Fibroblast of lung (primary cell): Measurements from ENCODE around the gene MED26. TPM values are rescaled to one million over a fixed set of nuclear protein-coding genes. Genes with fewer than 3 reads are reported as not detected.

ENCODE experiments used
- DNase-seq, 2 donors: peaks; one replicate each; pipeline versions ENCODE4 v3.0.0 to v3.0.0-alpha.2; 2010; ENCODE audit warnings: low read depth in 2 of 2
- H2AFZ ChIP-seq: 2 replicates; pipeline ENCODE4 v1.5.1; 2012; ENCODE audit warnings: low read length, control low read depth, inconsistent platforms
- H3K27ac ChIP-seq: 2 replicates; pipeline ENCODE4 v1.5.1; 2011; ENCODE audit warnings: low read length, control low read depth; ENCODE audit not compliant: insufficient read depth
- H3K27me3 ChIP-seq: 2 replicates; pipeline ENCODE4 v1.5.1; 2011; ENCODE audit warnings: mild to moderate bottlenecking, low read length; ENCODE audit not compliant: control insufficient read depth, insufficient read depth
- H3K36me3 ChIP-seq: 2 replicates; pipeline ENCODE4 v1.5.1; 2011; ENCODE audit warnings: low read length; ENCODE audit not compliant: control insufficient read depth, insufficient read depth
- H3K4me1 ChIP-seq: 2 replicates; pipeline ENCODE4 v1.5.1; 2011; ENCODE audit warnings: low read length; ENCODE audit not compliant: control insufficient read depth, insufficient read depth; ENCODE audit errors: extremely low read depth
- H3K4me2 ChIP-seq: 2 replicates; pipeline ENCODE4 v1.5.1; 2011; ENCODE audit warnings: low read length, control low read depth; ENCODE audit not compliant: insufficient read depth; ENCODE audit errors: extremely low read depth
- H3K4me3 ChIP-seq, 4 experiments: fragments of 200-600 bp in 1 of 4; sonication (generic) in 1 of 4; replicated peaks in 1 of 4; 2 replicates each; pipeline ENCODE4 v1.5.1; 2011 to 2016; ENCODE audit warnings: low read length in 4 of 4, low read depth in 3 of 4, mild to moderate bottlenecking in 3 of 4, control low read depth in 2 of 4, inconsistent platforms in 1 of 4, mixed read lengths in 1 of 4; ENCODE audit not compliant: insufficient read depth in 1 of 4; ENCODE audit errors: control extremely low read depth in 1 of 4
- H3K79me2 ChIP-seq: 2 replicates; pipeline ENCODE4 v1.5.1; 2012; ENCODE audit warnings: mild to moderate bottlenecking, low read length, inconsistent platforms; ENCODE audit not compliant: control insufficient read depth, insufficient read depth
- H3K9ac ChIP-seq: 2 replicates; pipeline ENCODE4 v1.5.1; 2011; ENCODE audit warnings: mild to moderate bottlenecking, low read length, control low read depth; ENCODE audit not compliant: insufficient read depth
- H3K9me3 ChIP-seq: 2 replicates; pipeline ENCODE4 v1.5.1; 2012; ENCODE audit warnings: low read depth, low read length; ENCODE audit not compliant: control insufficient read depth, insufficient read depth
- H4K20me1 ChIP-seq: 2 replicates; pipeline ENCODE4 v1.5.1; 2011; ENCODE audit warnings: low read length; ENCODE audit not compliant: control insufficient read depth, insufficient read depth; ENCODE audit errors: extremely low read depth
- EZH2 ChIP-seq: IDR thresholded peaks from 2 replicates; pipeline ENCODE4 v1.5.1; 2012; ENCODE audit warnings: low read length, control low read depth, mild to moderate bottlenecking; ENCODE audit errors: missing control alignments
- polyA plus RNA-seq, 2 donors: library from polyadenylated mRNA; depleted of rRNA in 1 of 2; stranded (reverse) in 1 of 2; unstranded in 1 of 2; fragments of >200 nt; gene quantifications; 2 replicates each; pipeline ENCODE4 v1.2.1, GENCODE V29; 2011 to 2012; ENCODE audit warnings: missing spikeins in 1 of 2
- total RNA-seq: library from RNA; depleted of rRNA; stranded (reverse); fragments of >200 nt; gene quantifications from 2 replicates; pipeline ENCODE4 v1.2.1, GENCODE V29; 2014
- TF ChIP-seq, protein P1 (sequence below), 2 donors: IDR thresholded peaks in 1 of 2; conservative IDR thresholded peaks in 1 of 2; 1 replicate in 1 of 2; 2 replicates in 1 of 2; pipeline ENCODE4 v1.5.1; 2011 to 2012; ENCODE audit warnings: low read length in 2 of 2, control low read depth in 1 of 2, inconsistent platforms in 1 of 2, low read depth in 1 of 2, mild to moderate bottlenecking in 1 of 2

Gene MED26
- total and polyA plus RNA-seq, 2 donors (not counting 1 experiment from before 2014, with no cell fraction given) = 3.7 to 4.5 TPM

DNA sequence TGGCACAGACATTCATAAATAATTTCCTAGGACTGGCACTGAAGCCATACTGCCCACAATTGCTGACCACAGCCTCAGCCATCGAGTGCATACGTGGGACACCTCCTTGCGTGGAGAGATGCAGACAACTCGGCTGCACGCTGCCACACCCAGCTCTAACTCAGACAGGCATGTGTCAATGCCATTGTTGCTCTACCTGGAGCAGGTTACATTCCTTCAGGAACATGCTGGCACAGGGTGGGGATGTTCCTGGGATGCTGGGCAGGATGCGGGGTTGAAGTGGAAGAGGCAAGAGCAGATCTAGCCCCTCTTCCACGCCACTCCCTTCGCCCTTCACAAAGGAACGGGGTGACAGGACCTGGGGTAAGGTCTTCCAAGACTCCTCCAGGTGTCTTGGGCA lies 31.6 kb downstream of the MED26 start:
- Histone ChIP-seq H3K27ac (no peak overlapping the region), H3K9ac (no peak overlapping the region), H3K4me3 (no peak overlapping the region), H3K4me1 (no peaks in the 10 kb centered on the region), H3K27me3 (no peaks in the 10 kb centered on the region), H2AFZ (no peak overlapping the region), H3K36me3 (no peaks in the 10 kb centered on the region), H3K4me2 (no peak overlapping the region), H3K79me2 (peaks cover 86% of the 10 kb centered on the region), H3K9me3 (no peaks in the 10 kb centered on the region), H4K20me1 (no peaks in the 10 kb centered on the region)
- no peak for TF ChIP-seq EZH2
- TF ChIP-seq, protein P1, sequence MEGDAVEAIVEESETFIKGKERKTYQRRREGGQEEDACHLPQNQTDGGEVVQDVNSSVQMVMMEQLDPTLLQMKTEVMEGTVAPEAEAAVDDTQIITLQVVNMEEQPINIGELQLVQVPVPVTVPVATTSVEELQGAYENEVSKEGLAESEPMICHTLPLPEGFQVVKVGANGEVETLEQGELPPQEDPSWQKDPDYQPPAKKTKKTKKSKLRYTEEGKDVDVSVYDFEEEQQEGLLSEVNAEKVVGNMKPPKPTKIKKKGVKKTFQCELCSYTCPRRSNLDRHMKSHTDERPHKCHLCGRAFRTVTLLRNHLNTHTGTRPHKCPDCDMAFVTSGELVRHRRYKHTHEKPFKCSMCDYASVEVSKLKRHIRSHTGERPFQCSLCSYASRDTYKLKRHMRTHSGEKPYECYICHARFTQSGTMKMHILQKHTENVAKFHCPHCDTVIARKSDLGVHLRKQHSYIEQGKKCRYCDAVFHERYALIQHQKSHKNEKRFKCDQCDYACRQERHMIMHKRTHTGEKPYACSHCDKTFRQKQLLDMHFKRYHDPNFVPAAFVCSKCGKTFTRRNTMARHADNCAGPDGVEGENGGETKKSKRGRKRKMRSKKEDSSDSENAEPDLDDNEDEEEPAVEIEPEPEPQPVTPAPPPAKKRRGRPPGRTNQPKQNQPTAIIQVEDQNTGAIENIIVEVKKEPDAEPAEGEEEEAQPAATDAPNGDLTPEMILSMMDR (conservative IDR thresholded peaks at IDR 0.05 in 1 of 2, IDR thresholded peaks at IDR 0.05 in 1 of 2; ENCODE audit: low read depth in 1 of 2, low read length in 2 of 2) = no peak
- DNase-seq = no peak

DNA sequence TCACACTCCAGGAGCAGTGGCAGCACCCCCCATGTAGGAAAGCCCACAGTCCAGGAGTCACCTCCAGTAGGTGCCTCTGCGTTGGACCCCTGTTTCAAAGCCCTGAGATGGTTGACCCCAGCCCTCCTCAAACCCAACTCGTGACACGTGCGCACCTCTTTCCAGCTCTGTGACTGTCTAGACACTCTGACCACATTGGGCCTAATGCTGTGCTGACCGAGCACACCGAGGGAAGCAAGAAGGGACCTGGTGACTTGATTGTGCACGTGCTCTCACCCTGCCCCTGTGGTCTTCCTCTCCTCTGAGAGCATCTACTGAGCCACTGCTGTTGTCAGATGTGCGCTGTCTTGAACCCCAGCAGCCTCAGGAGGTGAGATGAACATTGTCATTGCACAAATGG lies 32.9 kb downstream of the MED26 start:
- H3K4me3 ChIP-seq = no peak overlapping the region
- no peaks in the 10 kb centered on the region for H3K9me3 ChIP-seq
- TF ChIP-seq, protein P1 (conservative IDR thresholded peaks at IDR 0.05 in 1 of 2, IDR thresholded peaks at IDR 0.05 in 1 of 2; ENCODE audit: low read depth in 1 of 2, low read length in 2 of 2) = no peak
- no peak for TF ChIP-seq EZH2
- no peaks in the 10 kb centered on the region for H3K27me3 ChIP-seq
- H3K4me1 ChIP-seq = no peaks in the 10 kb centered on the region
- H3K36me3 ChIP-seq = no peaks in the 10 kb centered on the region
- no peak overlapping the region for H2AFZ ChIP-seq
- H3K27ac ChIP-seq = no peak overlapping the region
- no peak for DNase-seq
- no peaks in the 10 kb centered on the region for H4K20me1 ChIP-seq
- H3K79me2 ChIP-seq = peaks cover 82% of the 10 kb centered on the region
- H3K4me2 ChIP-seq = no peak overlapping the region
- H3K9ac ChIP-seq = no peak overlapping the region

DNA sequence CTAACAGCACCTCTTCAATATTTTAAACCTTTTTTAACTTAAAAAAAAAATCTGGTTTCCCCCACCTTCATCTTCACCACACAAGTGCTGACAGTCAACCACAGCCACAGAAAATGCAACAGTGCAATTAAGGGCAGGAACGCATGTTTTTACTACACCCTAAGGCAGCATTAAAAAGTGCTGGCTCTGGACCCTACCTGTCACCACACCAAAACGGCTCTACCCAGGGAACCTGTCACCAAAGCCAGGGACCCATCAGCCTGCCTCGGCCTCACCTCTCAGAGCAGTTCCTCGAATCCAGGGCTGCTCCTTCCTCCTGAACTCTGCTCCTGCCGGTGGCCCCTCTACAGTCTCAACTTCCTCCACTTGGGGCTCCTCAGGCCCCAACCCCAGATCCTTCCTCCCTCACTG lies 33.3 kb downstream of the MED26 start:
- Histone ChIP-seq H3K4me1 (no peaks in the 10 kb centered on the region), H3K4me3 (no peak overlapping the region), H3K27ac (no peak overlapping the region), H2AFZ (no peak overlapping the region), H3K36me3 (no peaks in the 10 kb centered on the region), H3K9me3 (no peaks in the 10 kb centered on the region), H4K20me1 (no peaks in the 10 kb centered on the region), H3K4me2 (no peak overlapping the region), H3K79me2 (peaks cover 83% of the 10 kb centered on the region), H3K27me3 (no peaks in the 10 kb centered on the region), H3K9ac (no peak overlapping the region)
- no peak for DNase-seq
- TF ChIP-seq, protein P1 (conservative IDR thresholded peaks at IDR 0.05 in 1 of 2, IDR thresholded peaks at IDR 0.05 in 1 of 2; ENCODE audit: low read depth in 1 of 2, low read length in 2 of 2) = no peak
- TF ChIP-seq EZH2 = no peak
